Neural progenitor cell (in vitro differentiated cells): ENCODE measurements around the gene ADRA2B.

Experiments
- CTCF ChIP-seq: fragments of 200-600 bp; sonication (generic); IDR thresholded peaks from 2 replicates; pipeline ENCODE4 v1.5.1; 2017; ENCODE audit warnings: antibody characterized with exemption, mild to moderate bottlenecking
- EZH2phosphoT487 ChIP-seq: fragments of 200-600 bp; sonication (generic); IDR thresholded peaks from 2 replicates; pipeline ENCODE4 v1.6.1; 2017; ENCODE audit warnings: antibody characterized with exemption

- TF ChIP-seq CTCF = no peak
- no peak for TF ChIP-seq EZH2phosphoT487
Observed at GRCh38 chr2:96111823-96112500, 4.4 kb downstream of the ADRA2B start.
